ENCODE results near the gene MSRB1.
"Not testable (repeated sequence)": the region's sequence is repeated elsewhere in the genome, so short reads cannot be mapped to it uniquely, and the experiment has no call there.

Gene MSRB1

DNA sequence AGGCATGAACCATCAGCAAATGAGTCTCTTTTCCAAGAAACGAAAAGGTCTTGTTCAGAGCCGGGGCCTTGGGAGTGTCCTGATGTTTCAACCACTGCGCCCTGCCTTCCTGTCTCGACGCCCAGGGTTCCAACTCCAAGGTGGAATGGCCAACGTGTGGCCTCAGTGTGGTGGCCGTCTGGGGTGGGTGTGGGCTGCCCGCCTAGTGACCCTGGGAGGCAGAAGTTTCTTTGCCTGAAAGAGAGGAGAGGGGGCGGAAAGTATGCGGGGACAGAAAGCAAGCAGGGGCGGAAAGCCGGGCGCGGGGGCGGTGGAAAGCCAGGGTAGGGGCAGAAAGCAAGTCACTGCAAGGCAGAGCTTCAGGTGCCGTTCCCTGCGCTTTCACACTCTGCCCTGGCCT lies 4.1 kb downstream of the MSRB1 start:
- no peak for DNase-seq (ENCODE audit: low spot score)

- no peak for DNase-seq (ENCODE audit: low spot score)
Measured at GRCh38 chr16:1938316-1938715, 4.7 kb downstream of the MSRB1 start.

GRCh38 chr16:1936945-1937479 lies 6.0 kb downstream of the MSRB1 start:
- no peak for DNase-seq (ENCODE audit: low spot score)

DNA sequence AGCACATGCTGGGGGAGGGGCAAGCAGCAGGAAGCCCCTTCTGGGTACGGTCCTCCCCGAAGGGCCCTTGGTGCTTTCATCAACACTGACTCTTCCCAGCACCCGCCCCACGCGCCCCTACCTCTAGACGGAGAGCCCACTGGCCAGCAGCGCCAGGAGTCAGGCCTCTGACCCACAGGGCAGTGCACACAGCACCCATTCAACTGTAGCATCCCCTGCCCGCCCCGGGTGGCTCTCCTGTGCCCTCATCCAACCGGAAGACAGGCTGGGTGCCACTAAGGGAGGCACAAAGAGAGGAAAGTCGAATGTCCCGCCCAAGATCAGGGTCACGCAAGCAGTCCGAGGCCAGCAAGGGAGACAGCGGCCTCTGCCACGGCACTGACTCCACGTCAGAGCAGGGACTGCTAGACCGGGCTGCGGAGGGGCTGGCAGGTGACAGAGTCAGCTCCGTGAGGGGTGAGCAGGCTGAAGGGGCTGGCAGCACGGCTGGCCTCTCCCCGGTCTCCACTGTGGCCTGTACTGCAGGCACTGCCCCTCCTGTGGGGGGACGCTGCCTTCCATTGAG lies 9.8 kb downstream of the MSRB1 start:
- DNase-seq (ENCODE audit: low spot score) = no peak

DNA sequence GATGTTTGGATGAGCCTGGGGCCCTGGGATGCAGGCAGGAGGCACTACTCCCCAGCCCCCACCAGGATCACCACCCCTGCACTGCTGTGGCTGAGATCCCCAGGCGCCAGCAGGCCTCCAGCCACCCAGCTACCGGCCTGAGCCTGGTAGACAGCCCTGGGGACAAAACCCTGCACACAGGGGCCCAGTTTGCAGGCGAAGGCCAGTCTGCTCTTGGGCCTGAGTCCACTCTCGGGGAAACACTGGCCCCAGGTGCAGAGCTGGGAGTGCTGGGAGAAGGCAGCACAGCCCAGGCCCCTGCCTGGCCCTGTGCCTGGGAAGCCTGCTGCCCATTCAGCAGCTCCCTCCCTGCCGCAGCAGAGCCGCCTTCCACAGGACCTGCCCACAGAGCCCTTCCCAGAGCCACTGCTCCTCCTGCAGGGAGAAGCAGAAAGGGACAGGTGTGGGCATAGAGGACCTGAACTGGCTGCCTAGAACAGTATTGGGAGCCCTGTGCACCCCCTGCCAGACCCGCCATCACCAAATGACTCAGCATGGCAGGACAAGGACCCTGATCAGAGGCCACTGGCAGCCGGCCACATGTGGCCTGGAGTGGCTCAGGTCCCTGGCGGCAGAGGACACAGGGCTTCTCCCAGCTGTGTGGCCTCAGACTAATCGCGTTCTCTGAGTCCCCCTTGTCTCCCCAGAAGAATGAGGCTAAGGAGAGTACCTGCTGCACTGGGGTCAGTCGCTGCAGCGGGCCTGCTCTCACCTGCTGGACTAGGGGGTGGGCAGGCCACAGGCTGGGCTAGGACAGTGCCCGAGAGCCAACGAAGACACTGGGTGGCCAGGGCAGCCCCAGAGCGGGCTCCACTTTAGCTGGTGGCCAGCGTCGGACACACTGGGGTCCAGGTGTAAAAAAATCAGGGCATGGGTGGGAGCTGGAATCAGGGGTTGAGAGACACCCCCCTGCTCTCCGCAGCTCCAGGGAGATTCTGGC lies 10.7 kb downstream of the MSRB1 start:
- DNase-seq (ENCODE audit: low spot score) = no peak

DNA sequence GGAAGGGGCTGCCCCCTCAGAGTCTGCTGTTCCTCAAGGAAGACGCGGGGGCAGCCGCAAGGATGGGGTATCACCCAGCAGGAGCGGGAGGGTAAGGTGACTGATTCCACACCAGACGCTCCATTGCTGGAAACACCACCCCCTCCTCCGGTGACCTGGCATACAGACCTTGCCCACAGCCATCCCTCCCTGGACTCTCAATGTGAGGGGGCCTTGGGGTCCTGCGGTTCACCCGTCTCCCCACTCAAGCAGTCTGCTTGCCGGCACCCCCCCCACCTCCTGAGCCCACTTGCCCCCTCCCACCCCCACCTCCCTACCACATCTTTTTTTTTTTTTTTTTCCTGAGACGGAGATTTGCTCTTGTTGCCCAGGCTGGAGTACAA lies 12.7 kb downstream of the MSRB1 start:
- DNase-seq (ENCODE audit: low spot score) = no peak

DNA sequence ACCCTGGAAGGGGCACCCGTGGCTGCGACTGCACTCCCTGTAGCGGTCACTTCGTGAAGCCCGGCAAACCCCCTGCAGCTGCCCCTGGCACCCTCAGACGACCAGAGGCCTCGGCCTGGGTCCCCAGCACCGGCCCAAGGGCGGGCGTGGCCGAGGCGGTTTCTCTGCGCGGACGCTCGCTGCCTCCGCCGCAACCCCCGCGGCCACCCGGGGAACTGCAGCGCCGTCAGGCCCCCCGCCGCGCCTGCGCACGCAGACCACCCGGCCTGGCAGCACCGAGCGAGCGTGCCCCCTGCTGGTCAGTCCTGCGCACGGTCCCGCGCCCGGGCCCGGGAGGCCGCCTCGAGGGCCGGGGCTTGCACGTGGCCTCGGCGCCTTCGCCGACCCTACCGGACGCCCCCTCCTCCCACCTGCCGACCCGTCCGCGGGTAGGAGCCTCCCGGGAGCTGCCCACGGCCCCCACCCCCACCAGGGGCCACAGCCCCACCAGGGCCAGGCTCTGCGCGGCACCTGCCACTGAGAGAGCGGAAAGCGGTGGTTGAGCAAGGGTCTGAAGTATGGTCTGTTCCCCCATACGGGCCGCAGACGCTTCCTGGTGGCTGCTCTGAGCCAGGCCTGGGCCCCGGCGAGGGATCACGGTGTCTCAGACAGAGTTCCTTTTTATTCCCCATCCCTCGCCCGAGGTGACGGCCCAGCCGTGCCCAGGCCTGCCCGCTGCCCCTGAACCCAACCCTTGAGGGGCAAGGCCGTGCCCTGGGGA lies 13.2 kb downstream of the MSRB1 start:
- DNase-seq (ENCODE audit: low spot score) = peak; percentile 90

GRCh38 chr16:1929105-1929504 lies 13.9 kb downstream of the MSRB1 start:
- no peak for DNase-seq (ENCODE audit: low spot score)

- DNase-seq (ENCODE audit: low spot score) = no peak
Measured at GRCh38 chr16:1926271-1926670, 16.7 kb downstream of the MSRB1 start.

GRCh38 chr16:1924095-1924494 lies 18.9 kb downstream of the MSRB1 start:
- no peak for DNase-seq (ENCODE audit: low spot score)

DNA sequence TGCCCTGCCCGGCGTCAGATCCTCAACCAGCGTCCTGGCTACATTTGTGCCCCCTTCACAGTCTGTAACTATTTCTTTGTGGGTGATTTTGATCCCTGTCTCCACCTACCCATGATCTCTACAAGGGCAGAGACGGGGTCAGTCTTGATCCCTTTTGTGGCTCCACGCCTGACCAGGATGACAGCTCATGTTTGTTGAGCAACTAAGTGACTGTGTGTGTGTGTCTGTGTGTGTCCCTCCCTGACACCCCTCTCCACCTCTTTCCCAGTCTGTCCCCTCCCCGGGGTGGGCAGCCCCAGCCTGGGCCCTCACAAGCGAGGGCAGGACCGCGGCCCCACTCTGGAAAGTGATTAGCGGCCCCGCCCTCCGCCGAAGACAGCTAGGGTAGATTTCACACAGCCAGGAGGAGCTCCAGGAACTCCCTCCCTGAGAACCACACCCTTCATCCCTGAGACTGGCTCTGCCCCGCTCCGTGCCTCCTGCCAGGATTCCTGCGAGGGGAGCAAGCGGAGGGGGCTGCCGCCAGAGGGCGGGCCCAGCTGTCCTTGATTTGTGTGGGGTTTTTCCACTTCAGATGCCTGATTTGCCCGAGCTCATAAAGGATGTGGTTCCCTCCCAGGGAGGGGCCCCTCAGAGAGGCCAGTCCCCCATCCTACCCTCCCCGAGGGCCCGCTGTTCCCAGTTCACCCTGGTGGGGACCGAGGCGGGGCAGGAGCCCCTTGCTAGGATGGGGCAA lies 19.5 kb downstream of the MSRB1 start:
- no peak for DNase-seq (ENCODE audit: low spot score)

DNA sequence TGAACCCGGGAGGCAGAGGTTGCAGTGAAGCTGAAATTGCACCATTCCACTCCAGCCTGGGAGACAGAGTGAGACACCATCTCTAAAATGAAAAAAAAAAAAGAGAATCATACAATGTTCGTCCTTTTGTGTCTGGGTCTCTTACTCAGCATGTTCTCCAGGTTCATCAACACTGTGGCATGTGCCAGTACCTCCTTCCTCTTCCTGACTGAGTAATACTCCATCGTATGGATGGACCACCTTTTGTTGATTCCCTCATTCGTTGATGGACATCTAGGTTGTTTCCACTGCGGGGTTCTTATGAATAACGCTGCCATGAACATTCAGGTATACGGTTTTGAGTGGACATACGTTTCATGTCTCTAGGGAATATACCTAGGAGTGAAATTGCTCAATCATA lies 20.6 kb downstream of the MSRB1 start:
- no peak for DNase-seq (ENCODE audit: low spot score)

DNA sequence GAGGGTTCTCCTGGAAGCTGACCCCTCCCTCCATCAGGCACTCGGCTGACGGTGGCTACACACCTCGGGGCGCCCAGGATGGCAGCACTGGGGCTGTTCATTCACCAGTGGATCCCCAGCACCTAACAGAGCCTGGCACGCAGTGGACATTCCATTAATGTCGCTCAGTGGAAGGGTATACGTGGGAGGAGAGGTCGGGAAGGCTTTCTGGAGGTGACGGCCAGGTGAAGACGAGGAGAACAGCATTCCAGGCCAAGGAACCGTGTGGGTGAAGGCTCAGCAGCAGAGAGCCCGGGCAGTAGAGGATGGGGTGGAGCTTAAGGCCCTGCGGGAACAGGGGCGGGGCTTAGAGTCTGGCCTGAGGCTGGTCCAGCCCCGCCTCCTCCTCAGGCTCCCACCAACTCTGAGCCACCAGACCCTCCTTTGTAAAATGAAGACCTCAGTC lies 22.2 kb downstream of the MSRB1 start:
- no peak for DNase-seq (ENCODE audit: low spot score)

- not testable (repeated sequence) for DNase-seq (ENCODE audit: low spot score)
Measured at GRCh38 chr16:1920122-1920521, 22.9 kb downstream of the MSRB1 start.

DNA sequence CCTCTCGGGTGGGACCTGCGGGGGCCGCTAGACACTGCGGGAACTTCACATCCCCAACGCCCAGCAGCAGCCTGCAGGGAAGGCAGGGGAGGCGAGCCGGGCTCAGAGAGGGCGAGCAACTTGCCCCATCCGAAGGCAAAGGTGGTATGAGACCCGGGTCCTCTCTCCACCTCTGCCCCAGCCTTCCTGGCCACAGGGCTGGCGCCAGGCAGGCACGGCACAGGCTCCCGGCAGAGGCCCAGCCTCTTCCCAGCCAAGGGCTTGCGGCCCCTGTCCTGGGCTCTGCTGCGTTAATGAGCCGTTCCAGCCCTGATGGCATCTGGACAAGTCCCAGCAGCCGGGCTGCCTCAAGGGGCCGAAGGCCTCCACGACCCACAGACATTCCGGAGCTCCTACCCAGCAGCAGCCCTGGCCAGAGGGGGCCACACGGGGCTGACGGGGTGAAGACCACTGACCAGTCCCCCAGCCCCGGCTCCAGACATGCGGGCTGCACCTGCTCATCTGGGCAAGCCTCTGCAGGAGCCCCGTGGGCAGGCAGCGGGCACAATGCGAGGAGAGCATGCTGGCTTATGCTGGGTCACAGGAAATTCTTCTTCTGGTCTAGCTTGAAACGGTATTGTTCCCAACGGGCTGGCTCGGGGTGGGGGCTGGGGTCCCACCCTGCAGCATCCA lies 23.5 kb downstream of the MSRB1 start:
- DNase-seq (ENCODE audit: low spot score) = no peak

DNA sequence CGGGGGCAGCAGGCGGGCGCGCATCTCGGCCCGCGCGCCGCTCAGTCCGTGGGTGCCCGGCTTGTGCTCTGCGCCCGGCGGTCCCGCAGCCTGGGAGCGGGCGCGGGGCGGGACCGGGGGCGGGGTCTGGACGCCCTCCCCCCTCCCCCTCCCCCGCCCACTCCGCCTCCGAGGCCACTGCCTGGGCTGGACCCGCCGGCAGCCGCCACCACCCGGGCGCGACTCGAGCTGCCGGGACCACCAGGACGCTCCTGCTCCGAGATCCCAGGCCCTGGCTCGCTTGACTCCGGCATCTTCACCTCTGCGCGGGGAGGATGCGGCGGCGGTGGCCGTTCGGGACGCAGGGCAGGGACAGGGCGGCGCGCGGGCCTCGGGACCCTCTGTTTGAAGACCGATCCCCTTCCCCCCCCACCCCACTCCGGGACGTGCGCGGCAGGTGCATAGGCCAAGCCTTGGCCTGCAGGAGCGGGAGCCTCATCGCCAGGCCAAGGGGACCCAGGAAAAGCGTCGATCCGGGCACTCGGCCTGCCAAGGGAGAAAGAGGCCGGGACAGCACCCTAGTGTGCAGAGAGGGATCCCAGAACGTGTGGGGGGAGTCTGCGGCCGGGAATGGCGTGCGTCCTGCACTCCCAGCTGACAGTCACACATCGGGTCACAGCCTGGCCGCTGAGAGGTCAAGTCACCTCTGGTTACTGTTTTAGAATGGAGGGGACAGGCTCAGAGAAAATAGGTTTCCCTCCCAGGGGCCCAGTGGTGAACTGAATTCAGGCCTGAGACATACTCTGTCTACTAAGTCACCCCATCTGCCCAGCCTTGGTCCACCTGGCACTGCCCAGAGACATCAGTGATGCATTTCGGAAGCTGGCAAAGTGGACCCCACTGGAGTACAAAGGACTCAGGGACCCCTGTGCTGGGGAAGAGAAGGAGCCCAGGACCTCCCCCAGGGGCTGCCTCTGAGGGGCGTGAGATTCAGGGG lies 24.4 kb downstream of the MSRB1 start, which contains the start of gene HS3ST6:
HS3ST6 (minus strand) TSS at position 65 of the 976 bp plus-strand sequence. CDS start 92 bp downstream, outside the sequence.
- no peak for DNase-seq (ENCODE audit: low spot score)

- no peak for DNase-seq (ENCODE audit: low spot score)
Measured at GRCh38 chr16:1917665-1918350, 25.2 kb downstream of the MSRB1 start.

DNA sequence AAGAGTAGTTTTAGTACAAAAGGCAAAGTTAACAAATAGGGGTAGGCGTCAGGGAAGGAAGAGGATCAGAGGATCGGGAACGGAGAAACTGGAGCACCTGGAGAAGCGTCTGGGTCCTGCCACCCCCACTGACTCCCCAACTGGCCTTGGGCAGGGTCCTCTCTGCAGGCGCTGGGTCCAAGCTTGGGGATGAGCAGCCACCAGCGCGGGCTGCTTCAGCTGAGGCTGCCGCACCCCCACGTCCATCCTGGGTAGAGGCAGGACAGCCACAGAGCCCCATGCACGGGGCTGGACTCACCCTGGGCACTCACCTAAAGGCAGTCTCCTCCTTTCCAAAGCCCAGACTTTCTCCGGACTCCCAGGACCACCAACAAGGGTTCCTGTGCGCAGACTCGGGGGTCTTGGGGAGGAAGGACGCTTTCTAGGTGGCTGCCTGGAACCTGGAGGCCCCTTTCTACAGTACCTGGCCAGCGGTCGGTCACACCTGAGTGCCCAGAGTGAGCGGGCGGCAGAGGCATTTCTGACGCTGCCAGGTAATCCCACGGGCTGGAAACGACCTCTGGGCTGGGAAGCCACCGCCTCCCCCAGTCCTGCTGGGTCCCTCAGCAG lies 25.8 kb downstream of the MSRB1 start:
- DNase-seq (ENCODE audit: low spot score) = no peak

- no peak for DNase-seq (ENCODE audit: low spot score)
Measured at GRCh38 chr16:1916640-1916990, 26.4 kb downstream of the MSRB1 start.

All from CD4-positive, alpha-beta T cell treated with Interleukin-15 for 4 hours (primary cell).